GM18858 (cell line): ENCODE data around the gene FMO2.
A peak's percentile ranks its signal among the peaks of the same experiment; 100 is the strongest.

Source experiments
- ATAC-seq: cut with Tn5 transposase; IDR thresholded peaks from one replicate; pipeline ENCODE4 v1.9.1; 2021; ENCODE audit not compliant: unreplicated experiment

FMO2 gene

GRCh38 chr1:171185091-171185490 lies at the start of gene FMO2:
TSS of gene FMO2 (plus strand) at chr1:171185300. CDS start at chr1:171185714, 414 bp downstream.
- ATAC-seq, result no peak

- no peak for ATAC-seq
Observed at GRCh38 chr1:171137580-171137979, 47.5 kb upstream of the FMO2 start.

- ATAC-seq, result no peak
Observed at GRCh38 chr1:171138980-171139379, 46.1 kb upstream of the FMO2 start.

GRCh38 chr1:171139890-171140289 lies 45.2 kb upstream of the FMO2 start:
- no peak for ATAC-seq

- no peak for ATAC-seq
Observed at GRCh38 chr1:171140401-171140800, 44.7 kb upstream of the FMO2 start.

- no peak for ATAC-seq
Observed at GRCh38 chr1:171140956-171141687, 44.0 kb upstream of the FMO2 start.

- no peak for ATAC-seq
Observed at GRCh38 chr1:171141688-171142415, 43.2 kb upstream of the FMO2 start.

GRCh38 chr1:171142416-171143385 lies 42.4 kb upstream of the FMO2 start:
- no peak for ATAC-seq

GRCh38 chr1:171150156-171150555 lies 34.9 kb upstream of the FMO2 start:
- no peak for ATAC-seq

- no peak for ATAC-seq
Observed at GRCh38 chr1:171152549-171152948, 32.6 kb upstream of the FMO2 start.

GRCh38 chr1:171155484-171155883 lies 29.6 kb upstream of the FMO2 start:
- ATAC-seq, result no peak

- ATAC-seq, result no peak
Observed at GRCh38 chr1:171158096-171158495, 27.0 kb upstream of the FMO2 start.

- ATAC-seq, result no peak
Observed at GRCh38 chr1:171158551-171158950, 26.5 kb upstream of the FMO2 start.

GRCh38 chr1:171159148-171159547 lies 26.0 kb upstream of the FMO2 start:
- ATAC-seq, result no peak

GRCh38 chr1:171160211-171160610 lies 24.9 kb upstream of the FMO2 start:
- ATAC-seq, result peak; percentile 46

- no peak for ATAC-seq
Observed at GRCh38 chr1:171160639-171161354, 24.3 kb upstream of the FMO2 start.

- no peak for ATAC-seq
Observed at GRCh38 chr1:171161431-171161830, 23.7 kb upstream of the FMO2 start.

GRCh38 chr1:171166361-171166760 lies 18.7 kb upstream of the FMO2 start:
- no peak for ATAC-seq

- ATAC-seq, result no peak
Observed at GRCh38 chr1:171167785-171168184, 17.3 kb upstream of the FMO2 start.

- no peak for ATAC-seq
Observed at GRCh38 chr1:171172471-171172870, 12.6 kb upstream of the FMO2 start.

GRCh38 chr1:171173069-171173468 lies 12.0 kb upstream of the FMO2 start:
- ATAC-seq, result peak; percentile 53
